GM23338 (cell line): ENCODE results near the gene ADTRP. TPM values are rescaled to one million over a fixed set of nuclear protein-coding genes. Genes with fewer than 3 reads are reported as not detected.
A peak's percentile ranks its signal among the peaks of the same experiment; 100 is the strongest.

Source experiments
- ATAC-seq: fragments of 200-7000 bp; cut with Tn5 transposase; 3 replicates; pipeline ENCODE4 v1.9.1; 2020
- DNase-seq: peaks from one replicate; pipeline ENCODE4 v3.0.0-alpha.2; 2015; ENCODE audit warnings: low spot score
- H2AFZ ChIP-seq: fragments of 200-600 bp; sonication (generic); 2 replicates; pipeline ENCODE4 v1.8.0; 2016; ENCODE audit warnings: antibody characterized with exemption, mild to moderate bottlenecking, moderate library complexity
- H3F3A ChIP-seq: fragments of 200-600 bp; sonication (generic); replicated peaks from 2 replicates; pipeline ENCODE4 v1.8.0; 2017; ENCODE audit warnings: antibody characterized with exemption, mixed run types, low read depth
- H3K27ac ChIP-seq: fragments of 200-600 bp; sonication (generic); 2 replicates; pipeline ENCODE4 v1.6.1; 2016; ENCODE audit warnings: low read depth
- H3K27me3 ChIP-seq: fragments of 200-600 bp; sonication (generic); 2 replicates; pipeline ENCODE4 v1.8.0; 2016; ENCODE audit warnings: mild to moderate bottlenecking, mixed run types, moderate library complexity; ENCODE audit not compliant: insufficient read depth
- H3K36me3 ChIP-seq: fragments of 200-600 bp; sonication (generic); 2 replicates; pipeline ENCODE4 v1.8.0; 2016; ENCODE audit warnings: mild to moderate bottlenecking; ENCODE audit not compliant: insufficient read depth
- H3K4me1 ChIP-seq: fragments of 200-600 bp; sonication (generic); 2 replicates; pipeline ENCODE4 v1.8.0; 2016; ENCODE audit warnings: mild to moderate bottlenecking, moderate library complexity; ENCODE audit not compliant: insufficient read depth
- H3K4me2 ChIP-seq: fragments of 200-600 bp; sonication (generic); 2 replicates; pipeline ENCODE4 v1.7.1; 2017; ENCODE audit warnings: mixed run types
- H3K4me3 ChIP-seq: fragments of 200-600 bp; sonication (generic); 2 replicates; pipeline ENCODE4 v1.6.1; 2016; ENCODE audit warnings: mixed run types
- H3K79me2 ChIP-seq: fragments of 200-600 bp; sonication (generic); replicated peaks from 2 replicates; pipeline ENCODE4 v1.8.0; 2017; ENCODE audit warnings: mild to moderate bottlenecking; ENCODE audit not compliant: insufficient read depth
- H3K9me2 ChIP-seq: fragments of 200-600 bp; sonication (generic); 2 replicates; pipeline ENCODE4 v1.8.0; 2017; ENCODE audit not compliant: insufficient read depth
- H4K20me1 ChIP-seq: fragments of 200-600 bp; sonication (generic); replicated peaks from 2 replicates; pipeline ENCODE4 v1.8.0; 2017; ENCODE audit warnings: mild to moderate bottlenecking; ENCODE audit not compliant: insufficient read depth
- H3K27ac Mint-ChIP-seq: 2 replicates; pipeline ENCODE4 v1.8.0; 2020; ENCODE audit warnings: inconsistent platforms, mild to moderate bottlenecking, moderate library complexity, mixed read lengths
- H3K27me3 Mint-ChIP-seq: 3 replicates; pipeline ENCODE4 v1.8.0; 2022; ENCODE audit warnings: low read depth, mild to moderate bottlenecking, moderate library complexity, mixed read lengths, inconsistent platforms; ENCODE audit not compliant: insufficient read depth, poor library complexity
- H3K36me3 Mint-ChIP-seq: 3 replicates; pipeline ENCODE4 v1.8.0; 2021; ENCODE audit warnings: low read depth, mild to moderate bottlenecking, inconsistent platforms, moderate library complexity, mixed read lengths
- H3K4me1 Mint-ChIP-seq: 3 replicates; pipeline ENCODE4 v1.8.0; 2020; ENCODE audit warnings: mild to moderate bottlenecking, inconsistent platforms, mixed read lengths
- H3K4me3 Mint-ChIP-seq: 3 replicates; pipeline ENCODE4 v1.8.0; 2021; ENCODE audit warnings: moderate library complexity, mild to moderate bottlenecking, inconsistent platforms, mixed read lengths
- H3K9me3 Mint-ChIP-seq: 3 replicates; pipeline ENCODE4 v1.8.0; 2020; ENCODE audit warnings: moderate library complexity, mild to moderate bottlenecking, inconsistent platforms, mixed read lengths
- EZH2 ChIP-seq: fragments of 200-600 bp; sonication (generic); IDR thresholded peaks from one replicate; pipeline ENCODE4 v1.8.0; 2017; ENCODE audit warnings: antibody characterized with exemption, mild to moderate bottlenecking, low read depth; ENCODE audit not compliant: unreplicated experiment
- EZH2phosphoT487 ChIP-seq: fragments of 200-600 bp; sonication (generic); IDR thresholded peaks from one replicate; pipeline ENCODE4 v1.8.1; 2018; ENCODE audit warnings: antibody characterized with exemption; ENCODE audit not compliant: unreplicated experiment
- NANOG ChIP-seq: IDR thresholded peaks from 2 replicates; pipeline ENCODE4 v1.6.1; 2016; ENCODE audit warnings: antibody characterized with exemption, borderline replicate concordance
- POLR2AphosphoS5 ChIP-seq: IDR thresholded peaks from 2 replicates; pipeline ENCODE4 v1.6.1; 2016; ENCODE audit warnings: antibody characterized with exemption, low read depth
- STAT1 ChIP-seq: IDR thresholded peaks from one replicate; pipeline ENCODE4 v1.6.1; 2016; ENCODE audit warnings: antibody characterized with exemption; ENCODE audit not compliant: unreplicated experiment
- ZNF114 ChIP-seq: fragments of 250-450 bp; sonication (Bioruptor Pico); IDR thresholded peaks from 2 replicates; pipeline ENCODE4 v1.5.0; 2020; ENCODE audit warnings: mild to moderate bottlenecking, moderate library complexity
- polyA plus RNA-seq: library from polyadenylated mRNA; unstranded; fragments of >200 nt; fragmentation: Nextera tagmentation; extraction: Ambion mirVana; gene quantifications from 2 replicates; pipeline ENCODE4 v1.2.1, GENCODE V29; 2016
- total RNA-seq: library from RNA; depleted of rRNA; stranded (reverse); fragments of >200 nt; shearing (Covaris generic); gene quantifications from 2 replicates; pipeline ENCODE4 v1.2.3, GENCODE V29; 2014
- TF ChIP-seq, protein P1 (sequence below): IDR thresholded peaks from one replicate; pipeline ENCODE4 v1.6.1; 2018; ENCODE audit warnings: antibody characterized with exemption; ENCODE audit not compliant: unreplicated experiment
- TF ChIP-seq, protein P2 (sequence below), 2 experiments: fragments of 200-600 bp in 1 of 2; sonication (generic) in 1 of 2; conservative IDR thresholded peaks; 2 replicates each; pipeline versions ENCODE4 v1.5.1 to v1.6.1; 2016 to 2017; ENCODE audit warnings: antibody characterized with exemption in 2 of 2, low read depth in 2 of 2, mild to moderate bottlenecking in 2 of 2, moderate library complexity in 1 of 2

ADTRP gene
- total and polyA plus RNA-seq, 2 experiments from 2014 or later = not detected

DNA sequence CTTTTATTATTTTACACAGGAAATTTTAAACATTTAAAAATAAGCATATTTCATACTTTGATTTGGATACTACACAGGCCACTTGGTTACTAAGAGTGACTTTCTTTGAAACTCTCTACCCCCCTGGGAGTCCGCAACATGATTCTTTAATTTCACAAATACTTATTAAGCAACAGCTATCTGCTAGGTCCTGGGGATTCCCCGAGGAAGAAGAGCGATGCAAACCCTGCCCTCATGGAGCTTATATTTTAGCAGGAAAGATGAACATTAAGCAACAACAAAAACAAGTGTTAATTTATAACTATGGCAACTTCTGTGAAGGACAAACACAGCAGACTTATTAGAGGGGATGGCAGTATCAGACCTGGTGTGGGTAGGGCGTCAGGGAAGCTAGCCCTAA lies 3.9 kb upstream of the ADTRP start:
- DNase-seq (no peak), ATAC-seq (no peak)
- Histone ChIP-seq H4K20me1 (no peaks in the 10 kb centered on the region), H3K4me1 (peaks cover 7% of the 10 kb centered on the region), H3K36me3 (no peaks in the 10 kb centered on the region), H3K4me3 (no peak overlapping the region), H2AFZ (no peak overlapping the region), H3K9me2 (no peaks in the 10 kb centered on the region), H3K79me2 (no peaks in the 10 kb centered on the region), H3F3A (no peaks in the 10 kb centered on the region), H3K4me2 (no peak overlapping the region), H3K27me3 (no peaks in the 10 kb centered on the region), H3K27ac (no peak overlapping the region)
- H3K36me3 Mint-ChIP-seq = no peaks in the 10 kb centered on the region
- TF ChIP-seq EZH2phosphoT487 (no peak), NANOG (no peak), EZH2 (no peak)
- H3K27ac Mint-ChIP-seq = no peak overlapping the region
- peaks cover 15% of the 10 kb centered on the region for H3K4me1 Mint-ChIP-seq
- peaks cover 8% of the 10 kb centered on the region for H3K27me3 Mint-ChIP-seq
- H3K9me3 Mint-ChIP-seq = no peaks in the 10 kb centered on the region; the same call in 2 of the 3 replicates
- no peak overlapping the region for H3K4me3 Mint-ChIP-seq

GRCh38 chr6:11780097-11780428 lies 1.5 kb upstream of the ADTRP start:
- Mint-ChIP-seq H3K36me3 (no peaks in the 10 kb centered on the region), H3K4me3 (no peak overlapping the region), H3K27ac (no peak overlapping the region), H3K4me1 (peaks cover 15% of the 10 kb centered on the region), H3K9me3 (no peaks in the 10 kb centered on the region; the same call in 2 of the 3 replicates), H3K27me3 (peaks cover 6% of the 10 kb centered on the region)
- H3K4me1 ChIP-seq = peaks cover 7% of the 10 kb centered on the region
- TF ChIP-seq, protein P1, sequence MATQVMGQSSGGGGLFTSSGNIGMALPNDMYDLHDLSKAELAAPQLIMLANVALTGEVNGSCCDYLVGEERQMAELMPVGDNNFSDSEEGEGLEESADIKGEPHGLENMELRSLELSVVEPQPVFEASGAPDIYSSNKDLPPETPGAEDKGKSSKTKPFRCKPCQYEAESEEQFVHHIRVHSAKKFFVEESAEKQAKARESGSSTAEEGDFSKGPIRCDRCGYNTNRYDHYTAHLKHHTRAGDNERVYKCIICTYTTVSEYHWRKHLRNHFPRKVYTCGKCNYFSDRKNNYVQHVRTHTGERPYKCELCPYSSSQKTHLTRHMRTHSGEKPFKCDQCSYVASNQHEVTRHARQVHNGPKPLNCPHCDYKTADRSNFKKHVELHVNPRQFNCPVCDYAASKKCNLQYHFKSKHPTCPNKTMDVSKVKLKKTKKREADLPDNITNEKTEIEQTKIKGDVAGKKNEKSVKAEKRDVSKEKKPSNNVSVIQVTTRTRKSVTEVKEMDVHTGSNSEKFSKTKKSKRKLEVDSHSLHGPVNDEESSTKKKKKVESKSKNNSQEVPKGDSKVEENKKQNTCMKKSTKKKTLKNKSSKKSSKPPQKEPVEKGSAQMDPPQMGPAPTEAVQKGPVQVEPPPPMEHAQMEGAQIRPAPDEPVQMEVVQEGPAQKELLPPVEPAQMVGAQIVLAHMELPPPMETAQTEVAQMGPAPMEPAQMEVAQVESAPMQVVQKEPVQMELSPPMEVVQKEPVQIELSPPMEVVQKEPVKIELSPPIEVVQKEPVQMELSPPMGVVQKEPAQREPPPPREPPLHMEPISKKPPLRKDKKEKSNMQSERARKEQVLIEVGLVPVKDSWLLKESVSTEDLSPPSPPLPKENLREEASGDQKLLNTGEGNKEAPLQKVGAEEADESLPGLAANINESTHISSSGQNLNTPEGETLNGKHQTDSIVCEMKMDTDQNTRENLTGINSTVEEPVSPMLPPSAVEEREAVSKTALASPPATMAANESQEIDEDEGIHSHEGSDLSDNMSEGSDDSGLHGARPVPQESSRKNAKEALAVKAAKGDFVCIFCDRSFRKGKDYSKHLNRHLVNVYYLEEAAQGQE = no peak
- no peak overlapping the region for H3K27ac ChIP-seq
- H3K9me2 ChIP-seq = 0 out of 2 replicates have a peak, but pooled peaks cover 6% of the 10 kb centered on the region
- ATAC-seq = no peak
- no peaks in the 10 kb centered on the region for H3K27me3 ChIP-seq
- H3K4me2 ChIP-seq = no peak overlapping the region
- no peaks in the 10 kb centered on the region for H3K79me2 ChIP-seq
- H3K36me3 ChIP-seq = no peaks in the 10 kb centered on the region
- H4K20me1 ChIP-seq = no peaks in the 10 kb centered on the region
- no peaks in the 10 kb centered on the region for H3F3A ChIP-seq
- DNase-seq = no peak
- no peak overlapping the region for H3K4me3 ChIP-seq
- H2AFZ ChIP-seq = no peak overlapping the region

DNA sequence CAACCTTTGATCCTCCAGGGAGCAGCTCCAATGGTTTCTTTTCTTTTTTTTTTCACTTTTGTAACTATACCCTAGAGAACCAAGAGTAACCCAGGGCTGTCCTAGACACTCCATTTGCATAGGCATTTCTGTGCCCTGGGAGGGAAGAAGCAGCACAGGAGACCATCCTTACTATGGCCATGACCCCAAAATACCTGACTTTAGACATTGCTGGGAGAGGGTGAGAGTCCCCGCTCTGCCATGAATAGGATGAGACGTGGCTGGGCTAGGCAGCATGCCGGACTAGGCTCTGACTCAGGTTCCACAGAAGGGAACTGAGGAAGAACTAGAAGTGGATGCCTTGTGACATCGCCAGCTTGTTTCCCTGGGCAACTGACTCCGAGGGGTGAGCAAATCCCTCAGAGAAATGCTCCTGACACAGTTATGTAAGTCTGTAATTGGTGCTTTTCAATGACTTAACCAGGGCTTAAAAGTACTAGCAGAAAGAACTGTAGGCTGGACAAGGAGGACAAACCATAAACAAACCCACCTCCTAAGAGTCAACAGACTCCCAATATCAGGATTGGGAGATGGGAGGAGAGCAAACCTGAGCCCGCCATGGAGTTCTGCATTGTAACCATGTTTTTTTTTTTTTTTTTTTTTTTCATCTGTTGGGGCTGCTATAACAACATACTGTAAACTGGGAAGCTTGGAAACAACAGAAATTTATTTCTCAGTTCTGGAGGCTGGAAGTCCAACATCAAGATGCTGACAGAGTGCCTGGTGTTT lies 910 bp upstream of the ADTRP start:
- Histone ChIP-seq H3K79me2 (no peaks in the 10 kb centered on the region), H3K4me2 (peak overlapping the region; percentile 43; the same call in 1 of the 2 replicates), H4K20me1 (no peaks in the 10 kb centered on the region), H3F3A (no peaks in the 10 kb centered on the region), H2AFZ (peak overlapping the region; percentile 23; the same call in 1 of the 2 replicates), H3K4me3 (no peak overlapping the region), H3K9me2 (0 out of 2 replicates have a peak, but pooled peaks cover 6% of the 10 kb centered on the region), H3K4me1 (peaks cover 7% of the 10 kb centered on the region), H3K36me3 (no peaks in the 10 kb centered on the region), H3K27ac (no peak overlapping the region), H3K27me3 (no peaks in the 10 kb centered on the region)
- DNase-seq = no peak
- peaks cover 15% of the 10 kb centered on the region for H3K4me1 Mint-ChIP-seq
- no peaks in the 10 kb centered on the region for H3K36me3 Mint-ChIP-seq
- ATAC-seq = no peak
- H3K4me3 Mint-ChIP-seq = no peak overlapping the region
- H3K9me3 Mint-ChIP-seq = no peaks in the 10 kb centered on the region; the same call in 2 of the 3 replicates
- no peak overlapping the region for H3K27ac Mint-ChIP-seq
- peaks cover 6% of the 10 kb centered on the region for H3K27me3 Mint-ChIP-seq
- TF ChIP-seq EZH2 = no peak
- no peak for TF ChIP-seq STAT1
- TF ChIP-seq, protein P2, sequence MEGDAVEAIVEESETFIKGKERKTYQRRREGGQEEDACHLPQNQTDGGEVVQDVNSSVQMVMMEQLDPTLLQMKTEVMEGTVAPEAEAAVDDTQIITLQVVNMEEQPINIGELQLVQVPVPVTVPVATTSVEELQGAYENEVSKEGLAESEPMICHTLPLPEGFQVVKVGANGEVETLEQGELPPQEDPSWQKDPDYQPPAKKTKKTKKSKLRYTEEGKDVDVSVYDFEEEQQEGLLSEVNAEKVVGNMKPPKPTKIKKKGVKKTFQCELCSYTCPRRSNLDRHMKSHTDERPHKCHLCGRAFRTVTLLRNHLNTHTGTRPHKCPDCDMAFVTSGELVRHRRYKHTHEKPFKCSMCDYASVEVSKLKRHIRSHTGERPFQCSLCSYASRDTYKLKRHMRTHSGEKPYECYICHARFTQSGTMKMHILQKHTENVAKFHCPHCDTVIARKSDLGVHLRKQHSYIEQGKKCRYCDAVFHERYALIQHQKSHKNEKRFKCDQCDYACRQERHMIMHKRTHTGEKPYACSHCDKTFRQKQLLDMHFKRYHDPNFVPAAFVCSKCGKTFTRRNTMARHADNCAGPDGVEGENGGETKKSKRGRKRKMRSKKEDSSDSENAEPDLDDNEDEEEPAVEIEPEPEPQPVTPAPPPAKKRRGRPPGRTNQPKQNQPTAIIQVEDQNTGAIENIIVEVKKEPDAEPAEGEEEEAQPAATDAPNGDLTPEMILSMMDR (conservative IDR thresholded peaks at IDR 0.05; ENCODE audit: low read depth in 2 of 2) = no peak
- TF ChIP-seq POLR2AphosphoS5 = no peak
- TF ChIP-seq ZNF114 (CRISPR knock-in tag) = no peak
